Forelimb muscle (tissue), 1 donor: ENCODE data around the gene RORC. TPM values are rescaled to one million over a fixed set of nuclear protein-coding genes. Genes with fewer than 3 reads are reported as not detected.
"Not testable (repeated sequence)": the region's sequence is repeated elsewhere in the genome, so short reads cannot be mapped to it uniquely, and the experiment has no call there.

Source experiments
- DNase-seq: peaks from one replicate; pipeline ENCODE4 v3.0.0-alpha.2; 2013; ENCODE audit warnings: low read depth
- polyA plus RNA-seq: library from polyadenylated mRNA; unstranded; fragments of 120-200 nt; gene quantifications from one replicate; pipeline ENCODE4 v1.2.1, GENCODE V29; 2013; ENCODE audit not compliant: insufficient read length

RORC gene
- polyA plus RNA-seq: 10.8 TPM

GRCh38 chr1:151831605-151832004, at the start of gene RORC:
TSS of gene RORC (minus strand) at chr1:151831802. CDS start at chr1:151831764, 38 bp downstream.
- DNase-seq: no peak

GRCh38 chr1:151875419-151876097, 44.0 kb upstream of the RORC start:
- no peak for DNase-seq

GRCh38 chr1:151872776-151873175, 41.2 kb upstream of the RORC start:
- DNase-seq: not testable (repeated sequence)

- DNase-seq: no peak
Measured at GRCh38 chr1:151871284-151872030, 39.9 kb upstream of the RORC start.

- no peak for DNase-seq
Measured at GRCh38 chr1:151868486-151868885, 36.9 kb upstream of the RORC start.

- DNase-seq: no peak
Measured at GRCh38 chr1:151867765-151868411, 36.3 kb upstream of the RORC start.

- no peak for DNase-seq
Measured at GRCh38 chr1:151867321-151867720, 35.7 kb upstream of the RORC start.

GRCh38 chr1:151864411-151864810, 32.8 kb upstream of the RORC start:
- DNase-seq: no peak

- no peak for DNase-seq
Measured at GRCh38 chr1:151862604-151863003, 31.0 kb upstream of the RORC start.

- DNase-seq: no peak
Measured at GRCh38 chr1:151860504-151861187, 29.0 kb upstream of the RORC start.

GRCh38 chr1:151859891-151860293, 28.3 kb upstream of the RORC start:
- no peak for DNase-seq

GRCh38 chr1:151858886-151859665, 27.5 kb upstream of the RORC start:
- DNase-seq: no peak

GRCh38 chr1:151858030-151858746, 26.6 kb upstream of the RORC start:
- no peak for DNase-seq

- no peak for DNase-seq
Measured at GRCh38 chr1:151855933-151856332, 24.3 kb upstream of the RORC start.

GRCh38 chr1:151855516-151855915, 23.9 kb upstream of the RORC start:
- DNase-seq: not testable (repeated sequence)

GRCh38 chr1:151854658-151855057, 23.1 kb upstream of the RORC start:
- no peak for DNase-seq

GRCh38 chr1:151853411-151853943, 21.9 kb upstream of the RORC start, which contains the start of gene THEM5:
TSS of gene THEM5 (minus strand) at chr1:151853712. CDS start at chr1:151853565, 147 bp downstream.
- DNase-seq: no peak

GRCh38 chr1:151852733-151853132, 21.1 kb upstream of the RORC start:
- no peak for DNase-seq

- no peak for DNase-seq
Measured at GRCh38 chr1:151851886-151852285, 20.3 kb upstream of the RORC start.

GRCh38 chr1:151849871-151850270, 18.3 kb upstream of the RORC start:
- no peak for DNase-seq
